Neuron (in vitro differentiated cells): ENCODE measurements around the gene SLC20A1.
"Not testable (repeated sequence)": the region's sequence is repeated elsewhere in the genome, so short reads cannot be mapped to it uniquely, and the experiment has no call there.

Experiments used
- H2AFZ ChIP-seq: one replicate; pipeline ENCODE4 v1.6.1; 2013; ENCODE audit warnings: low read depth, mild to moderate bottlenecking, inconsistent platforms, low read length, moderate library complexity
- H3K27me3 ChIP-seq: one replicate; pipeline ENCODE4 v1.6.1; 2013; ENCODE audit warnings: low read length; ENCODE audit not compliant: insufficient read depth
- H3K36me3 ChIP-seq: one replicate; pipeline ENCODE4 v1.6.1; 2013; ENCODE audit warnings: low read length; ENCODE audit not compliant: insufficient read depth
- H3K4me1 ChIP-seq: one replicate; pipeline ENCODE4 v1.6.1; 2013; ENCODE audit warnings: low read length; ENCODE audit not compliant: insufficient read depth
- H3K4me3 ChIP-seq: 2 replicates; pipeline ENCODE4 v1.5.1; 2013; ENCODE audit warnings: mild to moderate bottlenecking, low read length, moderate library complexity
- H3K9me3 ChIP-seq: one replicate; pipeline ENCODE4 v1.6.1; 2013; ENCODE audit warnings: low read length

The SLC20A1 gene

GRCh38 chr2:112614201-112614840, 31.4 kb upstream of the SLC20A1 start:
- Histone ChIP-seq H2AFZ (no peak overlapping the region), H3K27me3 (no peaks in the 10 kb centered on the region), H3K36me3 (peaks cover 7% of the 10 kb centered on the region), H3K4me1 (no peaks in the 10 kb centered on the region), H3K9me3 (no peaks in the 10 kb centered on the region), H3K4me3 (no peak overlapping the region)

- Histone ChIP-seq H3K4me3 (no peak overlapping the region), H3K9me3 (no peaks in the 10 kb centered on the region), H3K4me1 (no peaks in the 10 kb centered on the region), H2AFZ (no peak overlapping the region), H3K27me3 (no peaks in the 10 kb centered on the region), H3K36me3 (peaks cover 7% of the 10 kb centered on the region)
Measured at GRCh38 chr2:112615051-112615450, 30.7 kb upstream of the SLC20A1 start.

GRCh38 chr2:112615798-112616197, 29.9 kb upstream of the SLC20A1 start:
- H3K4me1 ChIP-seq, H3K36me3 ChIP-seq, H3K27me3 ChIP-seq, H2AFZ ChIP-seq, H3K9me3 ChIP-seq, H3K4me3 ChIP-seq: not testable (repeated sequence)

GRCh38 chr2:112618383-112618782, 27.4 kb upstream of the SLC20A1 start:
- Histone ChIP-seq H3K27me3 (no peaks in the 10 kb centered on the region), H3K36me3 (peaks cover 7% of the 10 kb centered on the region), H3K4me1 (no peaks in the 10 kb centered on the region), H3K4me3 (no peak overlapping the region), H3K9me3 (no peaks in the 10 kb centered on the region), H2AFZ (no peak overlapping the region)

GRCh38 chr2:112621790-112622527, 23.8 kb upstream of the SLC20A1 start:
- Histone ChIP-seq H3K4me3 (no peak overlapping the region), H2AFZ (no peak overlapping the region), H3K27me3 (no peaks in the 10 kb centered on the region), H3K4me1 (no peaks in the 10 kb centered on the region), H3K36me3 (no peaks in the 10 kb centered on the region), H3K9me3 (no peaks in the 10 kb centered on the region)

GRCh38 chr2:112622528-112622849, 23.2 kb upstream of the SLC20A1 start:
- Histone ChIP-seq H2AFZ (no peak overlapping the region), H3K4me1 (no peaks in the 10 kb centered on the region), H3K9me3 (no peaks in the 10 kb centered on the region)

GRCh38 chr2:112623913-112624777, 21.6 kb upstream of the SLC20A1 start:
- Histone ChIP-seq H3K27me3 (no peaks in the 10 kb centered on the region), H2AFZ (no peak overlapping the region), H3K9me3 (no peaks in the 10 kb centered on the region), H3K4me3 (no peak overlapping the region), H3K4me1 (no peaks in the 10 kb centered on the region), H3K36me3 (no peaks in the 10 kb centered on the region)

More at GRCh38 chr2:112622528-112622849, 23.2 kb upstream of the SLC20A1 start:
- Histone ChIP-seq H3K36me3 (no peaks in the 10 kb centered on the region), H3K4me3 (no peak overlapping the region), H3K27me3 (no peaks in the 10 kb centered on the region)

- Histone ChIP-seq H3K9me3 (no peaks in the 10 kb centered on the region), H3K4me3 (no peak overlapping the region), H3K27me3 (no peaks in the 10 kb centered on the region), H3K36me3 (no peaks in the 10 kb centered on the region), H3K4me1 (peaks cover 3% of the 10 kb centered on the region), H2AFZ (no peak overlapping the region)
Measured at GRCh38 chr2:112625474-112626114, 20.1 kb upstream of the SLC20A1 start.

GRCh38 chr2:112626604-112627059, 19.1 kb upstream of the SLC20A1 start:
- Histone ChIP-seq H3K27me3 (no peaks in the 10 kb centered on the region), H3K36me3 (no peaks in the 10 kb centered on the region), H3K4me3 (no peak overlapping the region), H3K9me3 (no peaks in the 10 kb centered on the region), H2AFZ (no peak overlapping the region), H3K4me1 (peaks cover 6% of the 10 kb centered on the region)

- Histone ChIP-seq H3K4me3 (no peak overlapping the region), H3K4me1 (peaks cover 6% of the 10 kb centered on the region), H3K36me3 (no peaks in the 10 kb centered on the region), H2AFZ (no peak overlapping the region), H3K27me3 (no peaks in the 10 kb centered on the region), H3K9me3 (no peaks in the 10 kb centered on the region)
Measured at GRCh38 chr2:112627060-112628040, 18.4 kb upstream of the SLC20A1 start.

- Histone ChIP-seq H3K36me3 (no peaks in the 10 kb centered on the region), H3K9me3 (no peaks in the 10 kb centered on the region), H2AFZ (no peak overlapping the region), H3K4me3 (no peak overlapping the region), H3K4me1 (peaks cover 6% of the 10 kb centered on the region), H3K27me3 (no peaks in the 10 kb centered on the region)
Measured at GRCh38 chr2:112629224-112629623, 16.5 kb upstream of the SLC20A1 start.

GRCh38 chr2:112629823-112630222, 15.9 kb upstream of the SLC20A1 start:
- no peaks in the 10 kb centered on the region for H3K27me3 ChIP-seq
- peaks cover 6% of the 10 kb centered on the region for H3K4me1 ChIP-seq

More at GRCh38 chr2:112629823-112630222, 15.9 kb upstream of the SLC20A1 start:
- Histone ChIP-seq H3K9me3 (no peaks in the 10 kb centered on the region), H3K4me3 (no peak overlapping the region), H3K36me3 (no peaks in the 10 kb centered on the region), H2AFZ (no peak overlapping the region)
